Liver (tissue), 9 donors: Measurements from ENCODE around the gene TRUB2. TPM values are rescaled to one million over a fixed set of nuclear protein-coding genes. Genes with fewer than 3 reads are reported as not detected.

Experiments used
- DNase-seq: peaks from one replicate; pipeline ENCODE4 v3.0.0-alpha.2; 2017; ENCODE audit warnings: low spot score
- H3K27ac ChIP-seq, 2 donors: one replicate each; pipeline ENCODE4 v1.7.0; 2013; ENCODE audit warnings: inconsistent platforms in 2 of 2, low read length in 2 of 2, control low read depth in 1 of 2, low read depth in 1 of 2, mild to moderate bottlenecking in 1 of 2
- H3K27me3 ChIP-seq, 4 donors: one replicate each; pipeline versions ENCODE4 v1.6.1 to v1.7.0; 2013; ENCODE audit warnings: low read length in 3 of 4, inconsistent platforms in 1 of 4, mild to moderate bottlenecking in 1 of 4, moderate library complexity in 1 of 4; ENCODE audit not compliant: control insufficient read depth in 4 of 4, insufficient read depth in 4 of 4
- H3K36me3 ChIP-seq, 4 donors: one replicate each; pipeline versions ENCODE4 v1.6.1 to v1.7.0; 2013; ENCODE audit warnings: low read length in 3 of 4, mild to moderate bottlenecking in 3 of 4, low read depth in 1 of 4, moderate library complexity in 1 of 4; ENCODE audit not compliant: control insufficient read depth in 4 of 4, insufficient read depth in 3 of 4
- H3K4me1 ChIP-seq, 4 donors: one replicate each; pipeline versions ENCODE4 v1.6.1 to v1.7.0; 2013; ENCODE audit warnings: low read length in 3 of 4, mild to moderate bottlenecking in 3 of 4, moderate library complexity in 1 of 4; ENCODE audit not compliant: control insufficient read depth in 4 of 4, insufficient read depth in 4 of 4
- H3K4me3 ChIP-seq, 3 donors: one replicate each; pipeline versions ENCODE4 v1.6.1 to v1.7.0; 2013; ENCODE audit warnings: low read length in 3 of 3, control low read depth in 1 of 3, low read depth in 1 of 3, mild to moderate bottlenecking in 1 of 3
- H3K9ac ChIP-seq, 2 donors: one replicate each; pipeline ENCODE4 v1.7.0; 2013; ENCODE audit warnings: low read length in 2 of 2, mild to moderate bottlenecking in 2 of 2, moderate library complexity in 2 of 2, control low read depth in 1 of 2, low read depth in 1 of 2
- H3K9me3 ChIP-seq, 4 donors: one replicate each; pipeline versions ENCODE4 v1.6.1 to v1.7.0; 2013; ENCODE audit warnings: low read length in 3 of 4; ENCODE audit not compliant: control insufficient read depth in 4 of 4
- EGR1 ChIP-seq, 2 donors: IDR thresholded peaks; 2 replicates each; pipeline ENCODE4 v1.6.1; 2016 to 2018; ENCODE audit warnings: antibody characterized with exemption in 2 of 2, low read depth in 2 of 2
- FOXA1 ChIP-seq: IDR thresholded peaks from 2 replicates; pipeline ENCODE4 v1.6.1; 2016; ENCODE audit warnings: antibody characterized with exemption
- FOXA2 ChIP-seq: IDR thresholded peaks from 2 replicates; pipeline ENCODE4 v1.6.1; 2016; ENCODE audit warnings: antibody characterized with exemption
- GABPA ChIP-seq, 2 donors: IDR thresholded peaks in 1 of 2; conservative IDR thresholded peaks in 1 of 2; 2 replicates each; pipeline ENCODE4 v1.6.1; 2016; ENCODE audit warnings: antibody characterized with exemption in 2 of 2, mild to moderate bottlenecking in 1 of 2, moderate library complexity in 1 of 2
- HNF4A ChIP-seq, 2 donors: conservative IDR thresholded peaks; 2 replicates each; pipeline ENCODE4 v1.6.1; 2016; ENCODE audit warnings: antibody characterized with exemption in 2 of 2, mild to moderate bottlenecking in 2 of 2
- HNF4G ChIP-seq: IDR thresholded peaks from 2 replicates; pipeline ENCODE4 v1.6.1; 2016; ENCODE audit warnings: antibody characterized with exemption
- JUND ChIP-seq, 2 donors: IDR thresholded peaks; 2 replicates each; pipeline ENCODE4 v1.6.1; 2016; ENCODE audit warnings: antibody characterized with exemption in 2 of 2
- NR2F2 ChIP-seq: IDR thresholded peaks from 2 replicates; pipeline ENCODE4 v1.6.1; 2016; ENCODE audit warnings: antibody characterized with exemption
- RAD21 ChIP-seq, 2 donors: IDR thresholded peaks; 2 replicates each; pipeline ENCODE4 v1.6.1; 2016; ENCODE audit warnings: antibody characterized with exemption in 2 of 2, mild to moderate bottlenecking in 2 of 2
- RXRA ChIP-seq, 2 donors: IDR thresholded peaks; 2 replicates each; pipeline ENCODE4 v1.6.1; 2017 to 2018; ENCODE audit warnings: antibody characterized with exemption in 2 of 2, mild to moderate bottlenecking in 1 of 2
- SP1 ChIP-seq: IDR thresholded peaks from 2 replicates; pipeline ENCODE4 v1.6.1; 2018; ENCODE audit warnings: antibody characterized with exemption, mild to moderate bottlenecking
- TAF1 ChIP-seq: conservative IDR thresholded peaks from 2 replicates; pipeline ENCODE4 v1.6.1; 2016; ENCODE audit warnings: antibody characterized with exemption, mild to moderate bottlenecking
- WGBS: extraction: QIAGEN DNeasy Blood & Tissue Kit; methylation state at CpG from one replicate; pipeline ENCODE4 v1.1.7; 2013; 5-methylcytosine and 5-hydroxymethylcytosine counted together
- polyA plus RNA-seq, 2 donors: library from polyadenylated mRNA; stranded (reverse) in 1 of 2; unstranded in 1 of 2; fragments of 200-250 nt in 1 of 2; fragments of >200 nt in 1 of 2; fragmentation: Nextera tagmentation in 1 of 2; extraction: Ambion mirVana in 1 of 2; gene quantifications; one replicate each; pipeline versions ENCODE4 v1.2.1 to v1.2.3, GENCODE V29; 2013 to 2015
- total RNA-seq, 2 donors: library from RNA; depleted of rRNA; stranded (reverse); fragments of >200 nt; gene quantifications; one replicate each; pipeline ENCODE4 v1.2.3, GENCODE V29; 2014
- TF ChIP-seq, protein P1 (sequence below): IDR thresholded peaks from 2 replicates; pipeline ENCODE4 v1.6.1; 2016; ENCODE audit warnings: antibody characterized with exemption
- TF ChIP-seq, protein P2 (sequence below): fragments of 150-350 bp; IDR thresholded peaks from 2 replicates; pipeline ENCODE4 v1.5.1; 2017; ENCODE audit warnings: improper control_type of control experiment, low read depth, low read length; ENCODE audit not compliant: missing input control
- TF ChIP-seq, protein P3 (sequence below): IDR thresholded peaks from 2 replicates; pipeline ENCODE4 v1.6.1; 2016; ENCODE audit warnings: antibody characterized with exemption
- donor health status: healthy.
- donor health status: healthy.
- donor health status: healthy.
- donor health status: healthy.
- donor health status: healthy.

The TRUB2 gene
- total and polyA plus RNA-seq, 4 donors: 12.7 to 35.8 (median 19.4) TPM

DNA sequence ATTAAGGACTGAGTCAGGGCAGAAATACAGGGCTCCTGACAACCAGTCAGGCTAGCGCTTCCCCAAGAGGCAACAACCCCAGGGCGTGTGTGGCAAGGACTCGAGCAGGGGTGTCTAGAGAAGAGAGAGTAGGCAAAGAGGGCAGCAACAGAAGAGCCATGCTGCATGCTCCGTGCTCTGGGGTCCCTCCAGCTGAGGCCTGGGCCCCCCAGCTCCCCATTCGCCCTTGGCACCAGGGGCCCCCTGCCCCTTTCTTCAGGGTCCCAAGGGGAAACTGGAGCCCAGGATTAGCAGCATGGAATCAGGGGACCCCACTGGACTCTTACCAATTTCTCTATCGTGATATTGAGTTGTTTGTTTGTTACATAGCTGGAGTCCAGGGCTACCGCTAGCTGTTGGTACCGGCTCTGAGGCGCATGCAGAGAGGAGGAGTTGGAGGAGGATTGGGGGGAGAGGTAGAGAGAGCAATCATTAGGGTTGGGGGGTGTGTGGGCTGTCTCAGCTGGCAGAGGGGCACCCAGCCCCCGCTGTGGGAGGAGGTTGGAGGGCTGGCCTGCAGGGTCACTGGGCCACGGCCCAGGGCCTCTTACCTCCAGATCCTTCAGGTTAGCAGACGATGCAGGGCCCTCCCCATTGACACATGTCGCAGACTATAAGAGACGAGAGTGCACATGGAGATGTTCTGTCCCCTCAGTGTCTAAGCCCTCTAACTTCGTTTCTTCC, 55.2 kb downstream of the TRUB2 start:
- H3K4me1 ChIP-seq: no peaks in the 10 kb centered on the region
- no peak for TF ChIP-seq HNF4G
- no peak for TF ChIP-seq NR2F2
- TF ChIP-seq FOXA1: no peak
- no peak for TF ChIP-seq RAD21 (IDR thresholded peaks at IDR 0.05)
- TF ChIP-seq, protein P1, sequence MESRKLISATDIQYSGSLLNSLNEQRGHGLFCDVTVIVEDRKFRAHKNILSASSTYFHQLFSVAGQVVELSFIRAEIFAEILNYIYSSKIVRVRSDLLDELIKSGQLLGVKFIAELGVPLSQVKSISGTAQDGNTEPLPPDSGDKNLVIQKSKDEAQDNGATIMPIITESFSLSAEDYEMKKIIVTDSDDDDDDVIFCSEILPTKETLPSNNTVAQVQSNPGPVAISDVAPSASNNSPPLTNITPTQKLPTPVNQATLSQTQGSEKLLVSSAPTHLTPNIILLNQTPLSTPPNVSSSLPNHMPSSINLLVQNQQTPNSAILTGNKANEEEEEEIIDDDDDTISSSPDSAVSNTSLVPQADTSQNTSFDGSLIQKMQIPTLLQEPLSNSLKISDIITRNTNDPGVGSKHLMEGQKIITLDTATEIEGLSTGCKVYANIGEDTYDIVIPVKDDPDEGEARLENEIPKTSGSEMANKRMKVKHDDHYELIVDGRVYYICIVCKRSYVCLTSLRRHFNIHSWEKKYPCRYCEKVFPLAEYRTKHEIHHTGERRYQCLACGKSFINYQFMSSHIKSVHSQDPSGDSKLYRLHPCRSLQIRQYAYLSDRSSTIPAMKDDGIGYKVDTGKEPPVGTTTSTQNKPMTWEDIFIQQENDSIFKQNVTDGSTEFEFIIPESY: no peak
- TF ChIP-seq, protein P2, sequence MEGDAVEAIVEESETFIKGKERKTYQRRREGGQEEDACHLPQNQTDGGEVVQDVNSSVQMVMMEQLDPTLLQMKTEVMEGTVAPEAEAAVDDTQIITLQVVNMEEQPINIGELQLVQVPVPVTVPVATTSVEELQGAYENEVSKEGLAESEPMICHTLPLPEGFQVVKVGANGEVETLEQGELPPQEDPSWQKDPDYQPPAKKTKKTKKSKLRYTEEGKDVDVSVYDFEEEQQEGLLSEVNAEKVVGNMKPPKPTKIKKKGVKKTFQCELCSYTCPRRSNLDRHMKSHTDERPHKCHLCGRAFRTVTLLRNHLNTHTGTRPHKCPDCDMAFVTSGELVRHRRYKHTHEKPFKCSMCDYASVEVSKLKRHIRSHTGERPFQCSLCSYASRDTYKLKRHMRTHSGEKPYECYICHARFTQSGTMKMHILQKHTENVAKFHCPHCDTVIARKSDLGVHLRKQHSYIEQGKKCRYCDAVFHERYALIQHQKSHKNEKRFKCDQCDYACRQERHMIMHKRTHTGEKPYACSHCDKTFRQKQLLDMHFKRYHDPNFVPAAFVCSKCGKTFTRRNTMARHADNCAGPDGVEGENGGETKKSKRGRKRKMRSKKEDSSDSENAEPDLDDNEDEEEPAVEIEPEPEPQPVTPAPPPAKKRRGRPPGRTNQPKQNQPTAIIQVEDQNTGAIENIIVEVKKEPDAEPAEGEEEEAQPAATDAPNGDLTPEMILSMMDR: no peak
- TF ChIP-seq JUND (IDR thresholded peaks at IDR 0.05): no peak
- no peak for TF ChIP-seq FOXA2
- TF ChIP-seq SP1: no peak
- 94% methylated on average over 15 of the region's 15 CpGs for WGBS
- no peak for DNase-seq
- H3K27ac ChIP-seq: no peak overlapping the region
- H3K9ac ChIP-seq: no peak overlapping the region
- H3K4me3 ChIP-seq: no peak overlapping the region
- H3K9me3 ChIP-seq: no peaks in the 10 kb centered on the region
- peaks cover 14 to 64% (median 27%) of the 10 kb centered on the region in 4 donors for H3K36me3 ChIP-seq
- H3K27me3 ChIP-seq: no peaks in the 10 kb centered on the region

DNA sequence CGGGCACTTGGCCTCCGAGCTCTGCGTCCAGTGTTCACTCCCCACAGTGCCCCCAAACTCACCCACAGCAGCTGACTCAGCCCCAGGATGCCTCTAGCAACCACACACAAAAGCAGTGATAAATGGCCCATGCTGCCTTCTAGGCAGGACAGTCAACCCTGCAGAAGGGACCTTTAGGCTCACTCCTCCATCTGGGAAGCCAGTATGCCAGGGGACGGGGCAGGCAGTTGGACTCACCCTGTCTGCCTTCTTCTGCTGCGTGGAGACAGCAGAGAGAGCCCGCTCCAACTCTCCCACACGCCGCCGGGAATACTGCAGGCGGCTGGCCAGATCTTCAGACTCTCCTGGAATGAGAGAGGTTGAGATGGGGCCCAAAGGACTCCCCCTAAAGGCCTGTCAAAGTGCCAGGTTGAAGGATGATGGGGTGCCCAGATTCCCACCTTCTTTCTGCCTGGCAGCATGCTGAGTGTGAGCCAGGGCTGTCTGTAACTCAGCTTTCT, 56.8 kb downstream of the TRUB2 start:
- Histone ChIP-seq H3K36me3 (peaks cover 22 to 71% (median 41%) of the 10 kb centered on the region in 4 donors), H3K9me3 (no peaks in the 10 kb centered on the region), H3K27ac (no peak overlapping the region), H3K4me1 (no peaks in the 10 kb centered on the region), H3K9ac (no peak overlapping the region), H3K4me3 (no peak overlapping the region), H3K27me3 (no peaks in the 10 kb centered on the region)
- TF ChIP-seq RXRA (IDR thresholded peaks at IDR 0.05) (no peak), TAF1 (no peak), HNF4G (no peak), SP1 (no peak), JUND (IDR thresholded peaks at IDR 0.05) (no peak), FOXA2 (no peak), NR2F2 (no peak), EGR1 (IDR thresholded peaks at IDR 0.05; ENCODE audit: low read depth in 2 of 2) (no peak), HNF4A (conservative IDR thresholded peaks at IDR 0.05) (no peak), GABPA (IDR thresholded peaks at IDR 0.05 in 1 of 2, conservative IDR thresholded peaks at IDR 0.05 in 1 of 2) (no peak)
- TF ChIP-seq, protein P3, sequence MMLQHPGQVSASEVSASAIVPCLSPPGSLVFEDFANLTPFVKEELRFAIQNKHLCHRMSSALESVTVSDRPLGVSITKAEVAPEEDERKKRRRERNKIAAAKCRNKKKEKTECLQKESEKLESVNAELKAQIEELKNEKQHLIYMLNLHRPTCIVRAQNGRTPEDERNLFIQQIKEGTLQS: no peak
- TF ChIP-seq, protein P1: no peak
- DNase-seq: no peak
- WGBS: 97% methylated on average over 10 of the region's 10 CpGs
